Muscle of leg (tissue), 11 donors: Measurements from ENCODE around the gene RMDN3. TPM values are rescaled to one million over a fixed set of nuclear protein-coding genes. Genes with fewer than 3 reads are reported as not detected.

Experiments
- DNase-seq: peaks from one replicate; pipeline ENCODE4 v3.0.0; 2013
- H3K27ac ChIP-seq: one replicate; pipeline ENCODE4 v1.5.1; 2013; ENCODE audit warnings: mild to moderate bottlenecking, low read length, control low read depth
- H3K27me3 ChIP-seq: one replicate; pipeline ENCODE4 v1.6.1; 2013; ENCODE audit warnings: low read length; ENCODE audit not compliant: control insufficient read depth, insufficient read depth
- H3K36me3 ChIP-seq: one replicate; pipeline ENCODE4 v1.6.1; 2013; ENCODE audit warnings: low read length; ENCODE audit not compliant: control insufficient read depth, insufficient read depth
- H3K4me1 ChIP-seq: one replicate; pipeline ENCODE4 v1.6.1; 2013; ENCODE audit warnings: low read length; ENCODE audit not compliant: control insufficient read depth, insufficient read depth
- H3K4me3 ChIP-seq: one replicate; pipeline ENCODE4 v1.5.1; 2013; ENCODE audit warnings: low read length, control low read depth
- H3K9me3 ChIP-seq: replicated peaks from 2 replicates; pipeline ENCODE4 v1.6.1; 2013; ENCODE audit warnings: low read depth, low read length; ENCODE audit not compliant: control insufficient read depth
- WGBS: methylation state at CpG from one replicate; pipeline ENCODE4 v1.1.5; 2013; ENCODE audit warnings: missing lambda C conversion rate; ENCODE audit not compliant: insufficient coverage; 5-methylcytosine and 5-hydroxymethylcytosine counted together
- polyA plus RNA-seq, 8 donors: library from polyadenylated mRNA; unstranded; fragments of 120-200 nt; gene quantifications; one replicate each; pipeline versions ENCODE4 v1.2.1 to v1.2.3, GENCODE V29; 2013; ENCODE audit warnings: inconsistent platforms in 1 of 8, low replicate concordance in 1 of 8; ENCODE audit not compliant: insufficient read length in 8 of 8, insufficient read depth in 1 of 8
- total RNA-seq: library from RNA; stranded (reverse); fragments of 120-200 nt; gene quantifications from one replicate; pipeline ENCODE4 v1.2.4, GENCODE V29; 2013

The RMDN3 gene
- total and polyA plus RNA-seq, 9 donors = 12.7 to 31.2 (median 23.8) TPM

DNA sequence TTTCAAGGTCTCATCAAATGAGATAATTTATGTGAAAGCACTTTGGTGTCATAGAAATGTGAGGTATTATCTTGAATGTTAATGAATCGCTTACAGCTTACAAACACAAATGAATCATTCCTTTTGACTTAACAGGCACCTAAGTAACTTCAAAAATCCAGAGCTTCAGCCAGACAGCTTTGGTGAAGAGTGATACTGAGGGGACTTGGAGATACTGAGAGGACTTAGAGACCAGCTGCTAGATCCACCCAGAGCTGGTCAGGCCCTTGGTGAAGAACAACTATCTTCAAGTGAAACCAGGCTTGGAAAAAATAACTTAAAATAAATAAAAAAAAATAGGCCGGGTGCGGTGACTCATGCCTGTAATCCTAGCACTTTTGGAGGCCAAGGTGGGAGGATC is 35.7 kb upstream of the RMDN3 start:
- Histone ChIP-seq H3K36me3 (peaks cover 18% of the 10 kb centered on the region), H3K27me3 (no peaks in the 10 kb centered on the region), H3K4me1 (peaks cover 2% of the 10 kb centered on the region), H3K4me3 (no peak overlapping the region), H3K27ac (no peak overlapping the region), H3K9me3 (no peaks in the 10 kb centered on the region)
- DNase-seq = no peak
- no CpG with 5 or more reads among the region's 3 CpGs for WGBS

DNA sequence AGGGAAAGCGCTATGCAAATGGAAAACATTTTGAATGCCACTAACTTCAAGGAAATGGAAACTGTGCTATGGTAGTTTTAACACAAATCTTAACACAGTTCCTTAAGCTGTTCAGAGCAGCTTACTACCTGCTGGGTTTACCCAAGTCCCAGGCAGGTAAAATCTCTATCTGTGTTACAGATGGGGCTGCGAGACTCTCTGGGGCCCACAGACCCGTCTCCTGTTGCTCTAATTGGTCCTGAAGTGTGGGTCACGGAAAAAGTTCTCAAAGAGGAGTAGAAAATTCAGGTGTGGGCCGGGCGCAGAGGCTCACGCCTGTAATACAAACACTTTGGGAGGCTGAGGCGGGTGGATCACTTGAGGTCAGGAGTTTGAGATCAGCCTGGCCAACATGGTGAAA is 34.9 kb upstream of the RMDN3 start:
- H3K9me3 ChIP-seq = no peaks in the 10 kb centered on the region
- H3K27ac ChIP-seq = no peak overlapping the region
- H3K4me3 ChIP-seq = no peak overlapping the region
- peaks cover 2% of the 10 kb centered on the region for H3K4me1 ChIP-seq
- DNase-seq = no peak
- H3K27me3 ChIP-seq = no peaks in the 10 kb centered on the region
- WGBS = 94% methylated on average over 7 of the region's 8 CpGs
- H3K36me3 ChIP-seq = peaks cover 18% of the 10 kb centered on the region

DNA sequence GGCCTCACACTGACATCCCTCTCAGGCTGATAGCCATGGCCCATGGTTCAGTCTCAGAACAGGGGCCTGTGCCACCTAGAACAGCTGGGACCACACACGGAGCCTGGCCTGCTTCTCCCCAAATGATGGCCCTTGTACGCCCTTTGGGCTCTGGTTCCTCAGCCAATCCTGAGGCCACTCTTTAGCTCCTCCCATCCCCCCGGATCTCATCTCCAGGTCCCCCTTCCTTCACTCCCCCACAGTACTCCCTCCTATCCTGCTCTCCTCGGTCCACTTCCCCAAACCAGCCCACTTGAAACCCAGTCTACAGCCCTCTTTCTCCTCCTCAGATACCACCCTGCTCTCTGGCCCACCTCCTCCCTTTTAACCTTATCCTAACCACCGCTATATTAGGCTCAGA is 34.1 kb upstream of the RMDN3 start:
- no peak for DNase-seq
- H3K27me3 ChIP-seq = no peaks in the 10 kb centered on the region
- no peak overlapping the region for H3K27ac ChIP-seq
- H3K4me1 ChIP-seq = peaks cover 2% of the 10 kb centered on the region
- H3K36me3 ChIP-seq = peaks cover 21% of the 10 kb centered on the region
- H3K9me3 ChIP-seq = no peaks in the 10 kb centered on the region
- WGBS = 62% methylated on average over 5 of the region's 5 CpGs
- H3K4me3 ChIP-seq = no peak overlapping the region

GRCh38 chr15:40787991-40788390 is 32.9 kb upstream of the RMDN3 start:
- Histone ChIP-seq H3K9me3 (no peaks in the 10 kb centered on the region), H3K27ac (no peak overlapping the region), H3K4me1 (peaks cover 2% of the 10 kb centered on the region), H3K27me3 (no peaks in the 10 kb centered on the region), H3K4me3 (no peak overlapping the region), H3K36me3 (peaks cover 16% of the 10 kb centered on the region)
- WGBS = 79% methylated on average over 3 of the region's 6 CpGs
- no peak for DNase-seq

GRCh38 chr15:40787344-40787841 is 32.3 kb upstream of the RMDN3 start:
- no CpG with 5 or more reads among the region's 4 CpGs for WGBS
- Histone ChIP-seq H3K27ac (no peak overlapping the region), H3K27me3 (no peaks in the 10 kb centered on the region), H3K36me3 (peaks cover 12% of the 10 kb centered on the region), H3K4me3 (no peak overlapping the region), H3K9me3 (no peaks in the 10 kb centered on the region), H3K4me1 (peaks cover 2% of the 10 kb centered on the region)
- no peak for DNase-seq

GRCh38 chr15:40785814-40786213 is 30.8 kb upstream of the RMDN3 start:
- H3K36me3 ChIP-seq = peaks cover 8% of the 10 kb centered on the region
- no peaks in the 10 kb centered on the region for H3K9me3 ChIP-seq
- H3K27ac ChIP-seq = no peak overlapping the region
- H3K27me3 ChIP-seq = no peaks in the 10 kb centered on the region
- peaks cover 2% of the 10 kb centered on the region for H3K4me1 ChIP-seq
- H3K4me3 ChIP-seq = no peak overlapping the region
- no peak for DNase-seq
- 86% methylated on average over 1 of the region's 2 CpGs for WGBS

DNA sequence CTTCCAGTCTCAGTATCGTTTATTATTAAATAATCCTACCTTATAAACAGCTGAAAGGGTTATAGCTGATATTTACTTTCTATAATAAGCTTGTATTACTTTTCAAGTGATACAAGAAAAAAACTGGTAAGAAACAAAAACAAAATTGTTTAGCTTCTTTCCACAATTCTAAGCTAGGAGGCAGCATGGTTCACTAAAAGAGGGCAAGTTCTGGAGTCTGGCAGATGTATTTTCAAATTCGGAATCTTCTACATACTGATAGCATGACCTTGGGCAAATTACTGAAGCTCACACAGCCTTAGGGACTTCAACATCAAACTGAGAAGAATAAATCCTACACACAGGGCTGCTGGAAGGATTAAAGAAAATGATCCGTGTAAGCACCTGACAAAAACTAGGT is 30.1 kb upstream of the RMDN3 start:
- Histone ChIP-seq H3K27ac (no peak overlapping the region), H3K9me3 (no peaks in the 10 kb centered on the region), H3K27me3 (no peaks in the 10 kb centered on the region), H3K36me3 (peaks cover 5% of the 10 kb centered on the region), H3K4me1 (peaks cover 2% of the 10 kb centered on the region), H3K4me3 (no peak overlapping the region)
- 100% methylated on average over 1 of the region's 3 CpGs for WGBS
- DNase-seq = no peak

- WGBS = 64% methylated on average over 4 of the region's 8 CpGs
- DNase-seq = no peak
- Histone ChIP-seq H3K4me3 (no peak overlapping the region), H3K36me3 (peaks cover 26% of the 10 kb centered on the region), H3K4me1 (no peaks in the 10 kb centered on the region), H3K9me3 (no peaks in the 10 kb centered on the region), H3K27me3 (no peaks in the 10 kb centered on the region), H3K27ac (no peak overlapping the region)
Observed at GRCh38 chr15:40782609-40783227, 27.7 kb upstream of the RMDN3 start.

GRCh38 chr15:40776537-40777141 is 21.6 kb upstream of the RMDN3 start:
- H3K27me3 ChIP-seq = no peaks in the 10 kb centered on the region
- H3K9me3 ChIP-seq = no peaks in the 10 kb centered on the region
- H3K4me3 ChIP-seq = no peak overlapping the region
- no peak for DNase-seq
- H3K27ac ChIP-seq = no peak overlapping the region
- WGBS = 99% methylated on average over 7 of the region's 11 CpGs
- H3K4me1 ChIP-seq = no peaks in the 10 kb centered on the region
- H3K36me3 ChIP-seq = peaks cover 69% of the 10 kb centered on the region

DNA sequence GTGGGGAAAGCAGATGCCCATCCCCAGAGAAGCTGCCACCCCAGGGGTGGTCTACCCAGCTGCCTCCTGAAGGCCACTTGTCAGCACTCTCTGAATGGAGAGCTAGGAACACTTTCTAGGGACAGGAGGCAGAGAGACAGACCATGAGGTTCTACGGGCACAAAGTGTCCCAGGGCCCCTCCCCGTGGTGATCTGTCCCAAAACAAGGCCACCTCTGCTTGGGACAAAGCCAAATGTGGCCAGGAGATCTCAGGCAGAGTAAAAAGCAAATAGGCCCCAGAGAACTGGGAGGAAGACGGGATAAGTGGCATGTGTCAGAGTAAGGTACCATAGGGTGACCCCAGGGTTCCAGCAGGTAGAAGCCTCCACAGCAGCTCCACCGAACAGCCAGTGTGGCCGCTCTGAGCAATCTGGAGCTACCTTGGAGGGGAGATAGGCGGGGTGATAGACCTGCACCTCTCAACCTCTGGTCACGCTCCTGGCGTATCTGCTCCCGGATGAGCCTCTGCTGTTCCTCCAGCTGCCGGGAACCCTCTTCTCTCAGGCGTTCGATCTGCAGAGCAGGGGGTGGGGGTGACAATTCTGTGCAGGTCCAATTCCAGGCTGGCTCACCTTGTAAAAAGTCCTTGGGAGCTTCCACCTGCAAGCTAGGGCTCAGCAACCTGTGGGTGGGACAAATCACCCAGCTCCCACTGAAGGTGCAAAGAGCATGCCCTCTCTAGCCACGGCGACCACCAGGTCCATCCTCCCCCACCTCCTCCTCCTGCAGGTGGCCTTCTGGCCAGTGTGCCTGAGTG is 20.9 kb upstream of the RMDN3 start:
- Histone ChIP-seq H3K36me3 (peaks cover 69% of the 10 kb centered on the region), H3K4me3 (no peak overlapping the region), H3K9me3 (no peaks in the 10 kb centered on the region), H3K27ac (no peak overlapping the region), H3K27me3 (no peaks in the 10 kb centered on the region), H3K4me1 (peaks cover 2% of the 10 kb centered on the region)
- no peak for DNase-seq
- 96% methylated on average over 12 of the region's 14 CpGs for WGBS
